GM12864 (cell line): ENCODE results near the gene DHRS12.

Experiments used
- DNase-seq: peaks from one replicate; pipeline ENCODE4 v3.0.0-alpha.2; 2011; ENCODE audit warnings: low read depth
- H3K4me3 ChIP-seq: 2 replicates; pipeline ENCODE4 v1.5.1; 2011; ENCODE audit warnings: mild to moderate bottlenecking, low read depth, low read length, control low read depth
- CTCF ChIP-seq: IDR thresholded peaks from 2 replicates; pipeline ENCODE4 v1.5.1; 2011; ENCODE audit warnings: low read depth, mild to moderate bottlenecking, moderate library complexity, low read length, control low read depth, inconsistent platforms; ENCODE audit errors: missing control alignments

DHRS12 gene

GRCh38 chr13:51773515-51773914 lies 30.4 kb downstream of the DHRS12 start:
- no peak for TF ChIP-seq CTCF
- no peak overlapping the region for H3K4me3 ChIP-seq
- DNase-seq: no peak

- no peak for TF ChIP-seq CTCF
- no peak overlapping the region for H3K4me3 ChIP-seq
- no peak for DNase-seq
Measured at GRCh38 chr13:51772781-51773180, 31.2 kb downstream of the DHRS12 start.

- TF ChIP-seq CTCF: no peak
- DNase-seq: no peak
- H3K4me3 ChIP-seq: no peak overlapping the region
Measured at GRCh38 chr13:51772105-51772455, 31.9 kb downstream of the DHRS12 start.

- H3K4me3 ChIP-seq: no peak overlapping the region
- no peak for DNase-seq
- TF ChIP-seq CTCF: no peak
Measured at GRCh38 chr13:51771418-51772104, 32.4 kb downstream of the DHRS12 start.

GRCh38 chr13:51770681-51771417 lies 33.1 kb downstream of the DHRS12 start:
- DNase-seq: no peak
- no peak for TF ChIP-seq CTCF

GRCh38 chr13:51770160-51770559 lies 33.8 kb downstream of the DHRS12 start:
- no peak for DNase-seq
- no peak overlapping the region for H3K4me3 ChIP-seq
- no peak for TF ChIP-seq CTCF

More at GRCh38 chr13:51770681-51771417, 33.1 kb downstream of the DHRS12 start:
- H3K4me3 ChIP-seq: no peak overlapping the region
